ENCODE results near the gene CUL4B. TPM values are rescaled to one million over a fixed set of nuclear protein-coding genes. Genes with fewer than 3 reads are reported as not detected.
"Not testable (repeated sequence)": the region's sequence is repeated elsewhere in the genome, so short reads cannot be mapped to it uniquely, and the experiment has no call there.

CUL4B gene
- polyA plus RNA-seq, 1 donor from 2014 or later = 18.0 TPM

DNA sequence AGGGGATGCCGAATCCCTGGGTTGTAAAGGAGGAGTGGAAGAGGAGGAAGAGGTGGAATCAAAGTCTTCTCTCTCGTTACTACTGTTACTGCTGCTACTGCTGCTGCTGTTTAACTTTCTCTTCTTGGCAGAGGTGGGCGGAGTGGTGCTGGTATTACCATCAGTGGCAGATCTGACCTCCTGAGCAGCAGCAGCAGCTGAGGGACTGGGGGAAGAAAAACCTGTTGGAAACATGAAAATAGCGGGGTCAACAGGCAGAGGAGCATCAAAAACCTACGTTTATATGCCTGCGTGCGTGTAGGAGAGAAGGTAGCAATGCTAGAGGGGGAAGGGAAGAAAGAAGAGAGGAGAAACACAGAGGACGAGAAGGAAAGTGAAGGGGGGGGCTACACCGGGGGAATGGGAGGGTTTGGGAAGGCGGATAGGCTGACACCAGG, 339 bp downstream of the CUL4B start:
- Mint-ChIP-seq H3K4me1 (peaks cover 18 to 25% (median 21%) of the 10 kb centered on the region in 3 donors), H3K4me3 (peak overlapping the region; percentile 86 to 99 (median 96)), H3K9me3 (no peaks in the 10 kb centered on the region), H3K27me3 (no peaks in the 10 kb centered on the region), H3K36me3 (peaks cover 2% of the 10 kb centered on the region), H3K27ac (peak overlapping the region; percentile 89 to 98 (median 96))

DNA sequence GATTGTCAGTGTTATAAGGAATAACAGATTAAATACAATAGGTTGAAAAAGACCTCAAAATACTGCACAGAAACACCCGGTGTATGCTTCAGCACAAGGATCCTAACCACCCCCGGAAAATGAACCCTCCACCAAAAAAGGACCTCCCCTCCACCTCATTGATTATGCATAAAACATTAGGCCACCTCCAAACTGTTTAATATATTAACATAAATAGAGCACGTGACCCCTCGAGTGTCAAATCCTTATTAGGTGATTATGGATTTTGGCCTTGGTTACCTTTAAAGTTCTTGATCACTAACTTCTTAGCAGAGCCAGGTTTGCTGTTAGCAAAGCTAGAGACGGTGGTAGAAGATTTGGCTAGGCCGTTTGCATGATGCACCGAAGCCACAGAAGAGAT, 958 bp downstream of the CUL4B start:
- H3K9me3 Mint-ChIP-seq = no peaks in the 10 kb centered on the region
- peaks cover 2% of the 10 kb centered on the region for H3K36me3 Mint-ChIP-seq
- peaks cover 18 to 25% (median 21%) of the 10 kb centered on the region in 3 donors for H3K4me1 Mint-ChIP-seq
- no peaks in the 10 kb centered on the region for H3K27me3 Mint-ChIP-seq
- peak overlapping the region; percentile 89 to 98 (median 96) for H3K27ac Mint-ChIP-seq
- peak overlapping the region; percentile 86 to 99 (median 96) for H3K4me3 Mint-ChIP-seq

DNA sequence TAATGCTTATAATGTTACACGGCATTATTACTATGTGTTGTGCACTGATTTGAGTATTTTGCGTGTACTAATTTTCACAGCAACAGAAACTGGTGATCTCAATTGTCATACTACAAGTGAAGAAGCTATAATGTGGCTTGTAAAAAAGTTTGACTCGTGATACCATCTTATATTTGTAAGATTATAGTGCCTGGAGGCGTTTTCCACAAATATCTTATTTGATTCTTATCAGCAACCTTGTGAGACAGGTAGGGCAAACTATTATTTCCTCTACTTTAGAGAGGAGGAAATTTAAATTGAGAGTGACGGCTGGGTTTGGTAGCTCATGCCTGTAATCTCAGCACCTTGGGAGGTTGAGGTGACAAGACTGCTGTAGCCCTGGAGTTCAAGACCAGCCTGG, 4.5 kb downstream of the CUL4B start:
- H3K27me3 Mint-ChIP-seq = no peaks in the 10 kb centered on the region
- H3K4me3 Mint-ChIP-seq = peak overlapping the region in 1 of 4 donors; percentile 48
- peaks cover 12 to 15% (median 14%) of the 10 kb centered on the region in 3 donors for H3K4me1 Mint-ChIP-seq
- H3K27ac Mint-ChIP-seq = no peak overlapping the region
- no peaks in the 10 kb centered on the region for H3K36me3 Mint-ChIP-seq
- no peaks in the 10 kb centered on the region for H3K9me3 Mint-ChIP-seq

DNA sequence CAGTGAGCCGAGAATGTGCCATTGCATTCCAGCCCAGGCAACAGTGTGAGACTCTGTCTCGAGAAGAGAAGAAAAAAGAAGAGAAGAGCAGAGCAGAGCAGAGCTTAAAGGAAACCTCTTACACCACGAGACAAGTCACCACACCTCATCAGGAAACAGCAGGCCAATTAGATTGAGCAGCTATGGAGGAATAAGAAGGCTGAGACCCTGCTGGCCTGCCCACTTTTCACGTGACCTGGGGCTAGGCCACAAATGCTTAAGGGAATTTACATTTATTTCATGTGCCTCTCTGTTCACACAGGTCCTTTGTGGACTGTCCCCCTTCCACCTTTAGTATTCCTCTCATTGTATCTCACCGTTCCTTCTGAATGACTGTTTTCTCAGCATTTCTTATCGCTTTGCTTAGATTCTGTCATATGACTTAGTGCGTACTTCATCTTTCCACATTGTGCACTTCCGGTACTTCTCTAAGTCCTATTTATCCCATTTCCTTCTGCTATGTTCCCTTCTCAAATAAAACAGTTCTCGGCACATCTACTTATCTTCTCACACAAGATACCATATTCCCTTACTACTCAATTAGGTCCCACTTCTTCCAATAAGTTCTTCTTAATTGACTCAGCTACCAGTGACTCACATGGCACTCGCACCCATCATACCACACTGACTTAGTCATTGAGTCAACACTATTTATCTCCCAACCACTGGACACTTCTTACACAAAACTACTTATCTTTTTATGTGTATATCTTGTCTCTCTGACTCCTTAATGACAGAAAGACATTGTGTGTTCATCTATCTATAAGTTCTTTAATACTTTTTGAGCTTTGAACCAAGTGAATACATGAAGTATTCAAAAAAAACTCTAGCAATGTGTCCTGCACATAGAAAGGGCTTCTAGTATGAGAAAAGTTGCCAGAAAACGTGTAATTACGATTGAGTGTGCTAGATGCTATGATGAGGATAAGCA, 11.0 kb downstream of the CUL4B start:
- Mint-ChIP-seq H3K36me3 (peaks cover 2% of the 10 kb centered on the region), H3K4me3 (no peak overlapping the region), H3K4me1 (peaks cover 0 to 5% (median 0%) of the 10 kb centered on the region in 3 donors), H3K27me3 (no peaks in the 10 kb centered on the region), H3K27ac (no peak overlapping the region), H3K9me3 (no peaks in the 10 kb centered on the region)

DNA sequence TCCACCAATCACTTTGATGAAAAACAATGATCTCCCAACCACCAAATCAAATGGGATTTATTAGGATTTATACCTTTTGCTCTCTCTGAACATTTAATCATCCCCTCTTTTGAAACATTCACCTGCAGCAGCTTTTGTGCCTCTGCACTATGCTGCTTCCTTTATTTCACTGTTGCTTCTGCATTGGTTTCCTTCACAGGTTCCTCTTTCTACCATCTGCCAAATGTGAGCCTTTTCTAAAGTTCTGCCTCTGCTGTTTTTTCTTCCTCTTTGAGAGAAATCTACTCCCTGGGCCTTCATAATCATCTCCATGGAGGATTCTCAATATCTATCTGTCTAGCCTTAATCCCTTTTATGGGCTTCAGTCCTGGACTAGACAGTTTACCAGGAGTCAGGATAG, 24.7 kb downstream of the CUL4B start:
- Mint-ChIP-seq H3K36me3 (peaks cover 4% of the 10 kb centered on the region), H3K4me1 (peaks cover 12 to 24% (median 12%) of the 10 kb centered on the region in 3 donors), H3K27ac (peak overlapping the region in 2 of 3 donors; percentile 1 to 11), H3K27me3 (peaks cover 1% of the 10 kb centered on the region), H3K9me3 (no peaks in the 10 kb centered on the region), H3K4me3 (peak overlapping the region in 1 of 4 donors; percentile 54)

DNA sequence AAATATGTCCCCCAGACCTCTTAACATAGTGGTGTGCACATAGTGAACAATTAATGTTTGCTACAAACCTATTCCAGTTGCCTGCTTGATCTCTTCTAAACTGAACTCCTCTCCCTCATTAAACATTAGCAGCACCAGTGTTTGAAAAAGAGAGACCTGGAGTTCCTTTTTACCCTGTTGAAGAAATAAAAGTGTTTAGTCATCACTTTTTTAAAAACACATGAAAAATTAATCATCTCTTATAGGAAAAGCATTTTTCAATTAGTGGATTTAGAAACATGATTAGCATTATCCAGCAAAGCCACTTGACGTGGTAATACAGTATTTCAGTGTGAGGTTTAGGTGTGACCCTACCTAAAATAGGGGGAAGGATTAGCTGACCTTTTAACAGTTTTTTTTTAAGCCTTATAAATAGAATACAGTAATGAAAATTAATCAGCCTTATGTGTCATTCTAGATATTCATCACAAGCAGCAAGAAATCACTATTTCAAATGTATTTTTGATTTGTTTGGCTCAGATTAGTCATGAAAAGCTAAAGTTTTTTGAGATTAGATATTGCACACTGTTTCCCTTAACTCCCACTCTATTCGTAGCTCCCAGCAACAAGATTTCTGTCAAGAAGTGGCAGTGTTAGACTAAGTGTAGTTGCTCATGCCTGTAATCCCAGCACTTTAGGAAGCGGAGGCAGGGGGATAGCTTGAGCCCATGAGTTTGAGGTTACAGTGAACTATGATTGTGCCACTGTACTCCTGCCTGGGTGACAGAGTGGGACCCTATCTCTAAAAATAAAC, 26.2 kb downstream of the CUL4B start:
- Mint-ChIP-seq H3K27ac (no peak overlapping the region), H3K9me3 (no peaks in the 10 kb centered on the region), H3K27me3 (peaks cover 1% of the 10 kb centered on the region), H3K4me1 (peaks cover 12 to 24% (median 12%) of the 10 kb centered on the region in 3 donors), H3K4me3 (no peak overlapping the region), H3K36me3 (peaks cover 4% of the 10 kb centered on the region)

DNA sequence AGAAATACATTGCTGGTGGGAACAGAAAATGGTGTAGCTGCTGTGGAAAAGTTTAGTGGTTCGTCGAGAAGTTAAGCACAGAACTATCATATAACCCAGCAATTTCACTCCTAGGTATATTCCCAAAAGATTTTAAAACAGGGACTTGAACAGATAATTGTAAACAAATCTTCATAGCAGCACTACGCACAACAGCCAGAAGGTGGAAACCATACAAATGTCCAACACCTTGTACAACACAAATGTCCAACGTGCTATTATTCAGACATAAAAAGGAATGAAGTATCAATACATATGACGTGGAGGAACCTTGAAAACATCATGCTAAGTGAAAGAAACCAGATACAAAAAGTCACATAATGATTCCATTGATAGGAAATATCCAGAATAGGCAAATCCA, 37.9 kb downstream of the CUL4B start:
- Mint-ChIP-seq H3K36me3 (peaks cover 3% of the 10 kb centered on the region), H3K27me3 (no peaks in the 10 kb centered on the region), H3K4me3 (no peak overlapping the region), H3K4me1 (peaks cover 0 to 4% (median 0%) of the 10 kb centered on the region in 3 donors), H3K9me3 (peaks cover 0 to 7% (median 0%) of the 10 kb centered on the region in 3 donors), H3K27ac (no peak overlapping the region)

DNA sequence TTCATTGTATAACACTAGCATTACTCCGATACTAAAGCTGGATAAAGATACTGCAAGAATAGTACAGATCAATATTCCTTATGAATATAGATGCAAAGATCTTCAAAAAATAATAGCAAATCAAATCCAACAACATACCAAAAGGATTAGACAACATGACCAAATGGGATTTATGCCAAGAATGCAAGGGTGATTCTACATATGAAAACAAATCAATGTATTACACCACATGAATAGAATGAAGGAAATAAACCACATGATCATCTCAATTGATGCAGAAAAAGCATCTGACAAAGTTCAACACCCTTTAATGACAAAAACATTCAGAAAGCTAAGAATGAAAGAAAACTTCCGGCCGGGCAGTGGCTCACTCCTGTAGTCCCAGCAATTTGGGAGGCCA, 42.8 kb downstream of the CUL4B start:
- Mint-ChIP-seq H3K4me1 (peaks cover 0 to 4% (median 2%) of the 10 kb centered on the region in 3 donors), H3K9me3 (peaks cover 0 to 5% (median 0%) of the 10 kb centered on the region in 3 donors), H3K36me3 (peaks cover 1% of the 10 kb centered on the region), H3K4me3 (no peak overlapping the region), H3K27me3 (no peaks in the 10 kb centered on the region), H3K27ac (peak overlapping the region in 1 of 3 donors; percentile 2)

DNA sequence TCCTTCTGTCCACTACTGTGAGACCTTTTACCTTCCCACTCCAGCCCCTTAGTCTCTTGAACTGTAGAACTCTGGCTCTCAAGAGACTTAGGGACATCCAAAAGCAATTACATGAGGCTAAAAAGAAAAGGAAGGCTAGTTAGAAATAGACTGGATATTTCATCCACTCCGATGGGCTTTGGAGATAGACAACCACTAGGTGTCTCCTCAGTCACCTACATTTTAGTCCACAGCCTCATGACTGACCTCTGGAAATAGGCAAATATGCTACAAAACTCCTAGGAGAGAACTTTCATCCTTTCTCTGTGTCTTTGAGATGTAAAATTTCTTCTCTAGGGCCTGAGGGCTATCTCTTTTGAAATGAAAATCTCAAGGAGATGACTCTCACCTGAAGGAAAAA, 46.5 kb downstream of the CUL4B start:
- Mint-ChIP-seq H3K27me3 (no peaks in the 10 kb centered on the region), H3K36me3 (no peaks in the 10 kb centered on the region), H3K4me1 (peaks cover 0 to 4% (median 0%) of the 10 kb centered on the region in 3 donors), H3K4me3 (no peak overlapping the region), H3K9me3 (no peaks in the 10 kb centered on the region), H3K27ac (no peak overlapping the region)

DNA sequence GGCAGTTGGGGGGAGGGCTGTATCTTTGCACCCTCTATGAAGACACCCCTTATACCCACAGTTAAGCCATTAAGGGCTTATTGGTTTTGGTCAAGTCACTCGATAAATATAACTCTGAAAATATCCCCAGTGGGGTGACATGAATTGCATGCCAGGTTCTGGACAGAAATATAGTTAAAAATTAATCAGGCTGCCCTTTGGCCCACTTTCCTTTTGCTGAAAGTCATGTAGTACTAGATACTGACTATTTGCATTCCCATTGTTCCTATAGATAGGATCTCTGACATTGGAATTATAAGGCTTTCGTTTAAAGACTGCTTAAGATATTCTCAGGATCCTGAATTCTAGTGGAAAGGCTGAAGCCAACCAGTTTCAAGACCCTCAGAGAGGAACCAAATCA, 48.1 kb downstream of the CUL4B start:
- H3K4me3 Mint-ChIP-seq = no peak overlapping the region
- no peak overlapping the region for H3K27ac Mint-ChIP-seq
- H3K9me3 Mint-ChIP-seq = no peaks in the 10 kb centered on the region
- no peaks in the 10 kb centered on the region for H3K27me3 Mint-ChIP-seq
- peaks cover 0 to 4% (median 0%) of the 10 kb centered on the region in 3 donors for H3K4me1 Mint-ChIP-seq
- H3K36me3 Mint-ChIP-seq = no peaks in the 10 kb centered on the region

DNA sequence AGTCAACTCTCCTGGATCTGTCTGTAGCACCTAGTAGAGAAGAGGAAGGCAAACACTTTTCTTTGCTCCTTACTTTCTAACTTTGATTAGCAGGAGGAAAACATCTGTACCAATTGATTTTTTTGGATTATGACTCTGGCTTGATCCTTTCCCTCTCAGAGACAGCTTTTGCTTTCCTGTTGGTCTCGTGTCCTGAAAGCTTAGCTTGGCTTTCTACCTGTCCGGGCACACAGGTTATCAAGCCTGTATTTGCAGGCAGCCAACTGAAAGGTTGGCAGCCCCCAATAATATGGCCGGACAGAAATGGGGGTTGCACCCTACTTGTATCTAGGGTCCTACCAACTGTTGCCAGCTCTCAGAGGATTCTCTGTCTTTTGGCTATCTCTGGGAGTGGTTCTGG, 48.5 kb downstream of the CUL4B start:
- Mint-ChIP-seq H3K4me3 (no peak overlapping the region), H3K9me3 (no peaks in the 10 kb centered on the region), H3K27ac (no peak overlapping the region), H3K36me3 (no peaks in the 10 kb centered on the region), H3K4me1 (peaks cover 0 to 4% (median 0%) of the 10 kb centered on the region in 3 donors), H3K27me3 (no peaks in the 10 kb centered on the region)

DNA sequence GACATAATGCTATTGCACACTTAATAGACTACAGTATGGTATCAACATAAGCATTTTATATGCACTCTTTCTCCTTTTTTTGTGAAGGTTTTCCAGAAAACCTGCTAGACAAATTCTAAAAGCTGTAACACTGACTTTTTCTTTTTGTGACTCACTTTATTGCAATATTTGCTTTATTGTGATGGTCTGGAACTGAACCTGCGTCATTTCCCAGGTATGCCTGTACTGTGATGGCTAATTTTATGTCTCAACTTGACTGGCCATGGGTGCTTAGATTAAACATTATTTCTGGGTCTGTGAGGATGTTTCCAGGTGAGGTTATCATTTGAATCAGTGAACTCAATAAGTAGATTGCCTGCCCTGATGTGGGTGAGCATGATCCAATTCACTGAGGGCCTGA, 56.2 kb downstream of the CUL4B start:
- Mint-ChIP-seq H3K4me1 (no peaks in the 10 kb centered on the region), H3K4me3 (no peak overlapping the region), H3K9me3 (peaks cover 0 to 1% (median 0%) of the 10 kb centered on the region in 3 donors), H3K27me3 (no peaks in the 10 kb centered on the region), H3K27ac (no peak overlapping the region), H3K36me3 (peaks cover 1% of the 10 kb centered on the region)

DNA sequence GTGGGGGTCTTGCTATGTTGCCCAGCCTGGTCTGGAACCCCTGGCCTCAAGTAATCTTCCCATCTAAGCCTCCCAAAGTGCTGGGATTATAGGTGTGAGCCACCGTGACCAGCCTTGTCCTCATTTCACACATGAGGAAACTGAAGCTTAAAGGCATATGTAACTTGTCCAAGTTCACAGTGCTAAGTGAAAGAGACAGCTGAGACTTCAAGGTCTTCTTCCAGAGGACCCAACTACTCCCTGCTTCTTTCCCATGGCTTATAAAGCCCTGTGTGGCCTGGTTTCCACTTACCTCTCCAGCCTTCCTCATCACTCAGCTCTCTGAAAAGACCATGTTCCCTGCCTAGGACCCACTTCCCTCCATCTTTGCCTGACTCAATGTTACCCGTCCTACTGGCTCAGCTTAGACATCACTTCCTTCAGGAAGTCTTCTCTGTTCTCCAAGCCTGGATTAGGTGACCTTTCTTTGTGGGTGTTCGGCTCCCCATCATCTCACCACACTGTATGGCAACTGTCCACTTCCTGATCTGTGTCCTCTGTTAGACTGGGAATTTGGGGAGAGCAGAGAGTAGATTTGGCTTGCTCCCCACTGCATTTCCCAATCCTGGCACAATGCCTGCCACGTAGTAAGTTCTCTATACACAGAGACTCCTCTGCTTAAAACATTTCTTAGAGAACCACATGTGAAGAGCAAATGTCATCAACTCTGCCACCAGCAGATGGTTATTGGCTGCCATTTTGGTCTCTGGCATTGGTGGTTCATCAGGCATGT, 61.3 kb downstream of the CUL4B start:
- Mint-ChIP-seq H3K27me3 (no peaks in the 10 kb centered on the region), H3K4me3 (no peak overlapping the region), H3K27ac (peak overlapping the region in 1 of 3 donors; percentile 39), H3K4me1 (peaks cover 3 to 4% (median 3%) of the 10 kb centered on the region in 3 donors), H3K9me3 (peaks cover 0 to 2% (median 0%) of the 10 kb centered on the region in 3 donors), H3K36me3 (no peaks in the 10 kb centered on the region)

DNA sequence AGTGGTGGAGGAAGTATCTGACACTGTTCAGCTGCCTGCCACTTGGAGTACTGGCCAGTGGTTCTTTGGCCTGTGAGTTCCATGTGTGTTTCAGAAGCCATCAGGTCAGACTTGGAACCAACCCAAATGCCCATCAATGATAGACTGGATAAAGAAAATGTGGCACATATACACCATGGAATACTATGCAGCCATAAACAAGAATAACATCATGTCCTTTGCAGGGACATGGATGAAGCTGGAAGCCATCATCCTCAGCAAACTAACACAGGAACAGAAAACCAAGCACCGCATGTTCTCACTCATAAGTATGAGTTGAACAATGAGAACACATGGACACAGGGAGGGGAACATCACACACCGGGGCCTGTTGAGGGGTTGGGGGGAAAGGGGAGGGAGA, 70.6 kb downstream of the CUL4B start:
- H3K36me3 Mint-ChIP-seq, H3K27me3 Mint-ChIP-seq, H3K4me1 Mint-ChIP-seq, H3K4me3 Mint-ChIP-seq, H3K9me3 Mint-ChIP-seq, H3K27ac Mint-ChIP-seq: not testable (repeated sequence)

All from IgD-negative memory B cell (primary cell).